ENCODE results near the gene NPHP4.
"Not testable (repeated sequence)": the region's sequence is repeated elsewhere in the genome, so short reads cannot be mapped to it uniquely, and the experiment has no call there.

NPHP4 gene

DNA sequence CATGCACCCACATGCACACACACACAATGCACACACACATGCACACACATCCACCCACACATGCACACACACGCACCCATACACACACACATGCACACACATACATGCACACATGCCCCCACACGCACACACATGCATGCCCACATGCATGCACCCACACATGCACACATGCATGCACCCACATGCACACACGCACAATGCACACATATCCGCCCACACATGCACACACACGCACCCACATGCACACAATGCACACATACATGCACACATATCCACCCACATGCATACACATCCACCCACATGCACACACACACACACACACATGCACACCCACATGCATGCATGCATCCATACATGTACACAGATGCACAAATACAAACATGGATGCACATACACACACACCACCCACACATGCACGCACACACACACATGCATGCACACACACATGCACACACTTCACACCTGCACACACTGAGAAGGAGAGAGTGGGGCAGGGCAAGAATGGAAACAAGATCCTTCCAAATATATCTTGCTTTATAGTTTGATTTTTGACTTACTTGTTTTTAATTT, 123.2 kb downstream of the NPHP4 start:
- no peak for DNase-seq

DNA sequence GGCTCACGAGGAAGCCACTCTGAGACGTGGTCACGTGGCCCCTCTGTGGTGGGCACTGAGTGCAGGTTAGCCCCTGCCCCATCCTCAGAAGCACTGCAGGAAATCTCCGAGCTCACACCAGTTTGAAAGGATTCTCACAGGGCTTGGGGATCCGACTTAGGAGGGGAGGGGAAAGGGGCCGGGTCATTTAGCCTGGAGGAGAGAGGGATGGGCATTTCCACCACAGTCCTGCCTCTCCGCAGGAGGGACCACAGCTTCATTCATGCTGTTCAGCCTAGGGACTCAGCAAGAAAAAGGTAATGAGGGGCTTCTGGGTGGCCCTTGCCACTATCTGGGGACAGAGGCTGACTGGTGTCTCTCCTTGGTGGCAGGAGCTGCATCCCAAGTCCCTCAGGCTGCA, 126.5 kb downstream of the NPHP4 start:
- no peak for DNase-seq

DNA sequence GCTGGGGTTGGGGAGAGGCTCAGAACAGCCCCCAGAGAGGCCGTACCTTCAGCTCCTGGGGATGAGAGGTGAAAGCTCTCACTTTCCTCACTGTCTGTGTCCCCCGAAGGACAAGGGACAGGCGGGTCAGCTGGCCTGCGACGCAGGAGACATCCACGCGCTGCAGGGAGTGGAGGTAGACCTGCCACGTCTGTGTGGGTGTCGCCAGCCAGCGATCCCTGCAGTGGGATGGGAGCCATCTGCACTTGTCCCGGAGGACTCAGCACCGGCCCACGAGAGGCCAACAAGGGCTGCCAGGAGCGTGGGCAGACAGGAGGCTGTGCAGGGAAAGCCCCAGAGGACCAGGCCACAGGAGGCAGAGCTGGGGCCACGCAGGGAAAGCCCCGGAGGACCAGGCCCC, 127.2 kb downstream of the NPHP4 start:
- no peak for DNase-seq

DNA sequence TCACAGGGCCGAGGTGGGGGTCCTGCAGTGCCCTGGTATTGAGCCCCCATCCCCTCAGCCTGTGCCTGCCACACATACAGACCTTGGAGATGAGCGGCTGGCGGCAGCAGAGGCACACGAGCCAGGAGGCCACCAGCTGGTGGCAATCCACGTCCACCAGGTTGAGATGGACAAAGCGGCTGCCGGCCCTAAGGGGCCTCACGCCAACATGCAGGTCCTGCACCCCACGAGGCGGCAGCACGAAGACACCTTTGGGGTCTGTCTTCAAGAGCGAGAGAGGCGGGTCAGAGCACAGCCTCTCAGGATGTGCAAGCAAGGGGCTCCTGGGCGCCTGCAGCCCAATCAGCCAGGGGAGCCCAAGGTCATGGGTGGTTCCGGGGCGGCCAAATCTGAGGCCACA, 128.0 kb downstream of the NPHP4 start:
- no peak for DNase-seq

DNA sequence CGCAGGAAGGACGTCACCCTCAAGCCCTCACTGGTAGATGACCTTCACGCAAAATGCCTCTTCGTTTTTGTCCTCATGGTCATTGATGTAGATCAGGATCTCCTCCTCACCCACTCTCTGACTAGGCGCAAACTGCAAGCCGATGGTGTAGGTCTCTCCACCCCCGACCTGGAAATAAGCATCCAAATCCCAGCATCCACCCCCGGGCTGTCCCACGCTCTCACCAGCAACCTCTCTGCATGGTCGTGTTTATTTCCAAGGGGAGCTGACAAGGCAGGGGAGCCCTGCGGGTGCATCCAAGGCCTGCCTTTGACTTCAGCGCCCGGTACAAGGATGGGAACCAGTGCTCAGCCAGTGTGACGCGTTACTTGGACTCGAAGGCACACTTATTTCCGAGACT, 129.0 kb downstream of the NPHP4 start:
- no peak for DNase-seq

DNA sequence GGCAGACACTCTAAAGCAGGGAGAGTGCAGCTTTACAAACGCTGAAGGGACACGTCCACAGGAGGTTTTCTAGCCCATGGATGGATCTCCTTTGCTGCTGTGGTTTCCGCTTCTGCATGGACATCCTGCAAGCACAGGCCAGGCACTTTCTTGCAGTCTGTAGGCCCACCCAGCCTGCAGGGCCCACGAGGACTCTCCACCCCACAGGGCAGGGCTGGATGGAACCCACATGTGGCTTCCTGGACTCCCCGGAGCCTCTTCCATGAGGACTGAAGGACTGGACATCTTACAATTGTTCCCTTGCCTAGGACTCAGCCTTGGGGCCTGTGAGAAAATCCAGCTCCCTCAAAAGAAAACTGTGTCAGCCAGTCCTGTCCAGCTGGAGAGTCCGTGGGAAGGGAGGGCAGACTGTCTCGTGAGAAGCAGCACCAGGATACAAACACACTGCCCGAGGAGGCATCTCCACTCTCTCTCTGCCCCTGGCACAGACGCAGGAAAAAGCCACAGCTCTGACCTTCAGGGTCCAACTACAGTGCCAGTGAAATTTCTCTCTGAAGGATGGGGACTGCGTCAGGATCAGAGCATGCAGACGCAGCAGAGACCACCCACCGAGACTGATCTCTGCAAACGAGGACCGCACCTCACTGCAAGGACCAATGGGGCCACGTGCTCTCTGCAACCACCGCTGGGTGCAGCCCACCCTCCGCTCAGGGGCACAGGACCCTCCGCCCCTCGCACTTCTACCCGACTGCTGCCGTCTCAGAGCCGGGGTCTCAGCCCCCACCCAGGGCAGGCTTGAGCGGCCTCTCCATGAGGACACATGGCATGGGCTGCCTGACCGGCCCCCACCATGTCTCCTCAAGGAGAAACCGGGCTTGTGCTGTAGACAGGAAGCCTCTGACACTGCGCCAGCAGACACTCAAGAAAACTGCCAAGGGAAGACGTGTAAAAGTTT, 130.1 kb downstream of the NPHP4 start:
- DNase-seq, result no peak

DNA sequence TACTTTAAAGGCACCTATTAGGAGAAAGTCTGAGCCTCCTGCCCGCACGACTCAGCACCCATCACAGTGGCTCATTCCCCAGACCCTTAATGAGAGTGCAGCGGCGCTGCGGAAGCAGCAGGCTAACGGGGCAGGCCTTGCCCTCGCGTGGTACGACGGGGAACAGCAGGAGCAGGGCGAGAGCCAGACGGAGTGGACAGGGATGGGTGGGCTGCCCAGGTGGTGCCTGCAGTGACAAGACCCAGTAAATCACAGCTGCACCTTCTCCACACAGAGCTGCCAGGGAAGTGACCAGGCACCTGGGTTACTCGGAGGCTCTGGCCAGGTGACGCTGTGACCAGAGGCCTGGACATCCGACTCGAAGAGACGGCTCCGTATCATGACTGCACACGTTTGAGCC, 131.9 kb downstream of the NPHP4 start:
- DNase-seq, result no peak

DNA sequence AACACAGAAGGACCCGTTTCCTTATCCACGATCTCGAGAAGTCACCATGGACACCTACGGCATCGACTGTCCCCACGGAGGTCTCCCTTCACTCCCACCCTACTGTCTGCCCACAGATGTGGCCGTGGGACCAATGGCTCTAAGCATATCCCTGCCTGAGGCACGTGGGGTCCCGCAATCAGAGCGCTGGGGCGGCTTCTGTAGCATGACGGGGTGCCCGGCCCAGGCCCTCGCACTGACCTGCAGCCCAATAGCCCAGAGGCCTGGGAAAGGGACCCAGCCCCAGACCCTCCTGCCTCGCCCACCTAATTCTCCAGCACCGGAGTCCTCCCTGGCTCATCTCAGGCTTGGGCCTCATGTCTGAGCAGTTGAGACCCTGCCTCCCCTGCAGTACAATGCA, 132.5 kb downstream of the NPHP4 start:
- no peak for DNase-seq

DNA sequence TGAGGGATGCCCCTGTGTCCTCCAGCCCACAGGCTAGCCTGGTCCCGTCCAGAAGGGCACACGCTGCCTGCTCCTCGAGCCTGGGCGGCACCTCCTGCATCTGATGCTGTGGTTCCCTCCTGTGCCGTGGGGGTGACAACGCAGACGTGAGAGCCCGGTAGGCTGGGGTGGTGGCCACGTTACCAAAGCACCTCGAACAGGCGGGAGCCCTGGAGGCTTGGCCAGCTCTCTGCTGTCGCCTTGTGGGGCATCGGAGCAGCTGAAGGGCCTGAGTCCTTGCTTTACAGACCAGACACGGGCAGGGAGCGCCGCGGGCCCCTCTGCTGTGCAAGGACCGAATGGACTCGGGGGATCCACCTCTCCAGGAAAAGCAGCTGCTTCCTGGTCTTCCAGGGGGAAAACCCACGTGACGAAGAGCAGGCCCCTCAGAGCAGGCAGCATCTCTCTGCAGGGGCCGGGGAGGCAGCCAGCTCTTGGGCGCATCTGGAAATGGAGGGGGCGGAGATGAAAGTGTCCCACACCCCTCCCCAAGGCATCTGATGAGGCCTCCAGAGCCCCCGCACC, 133.3 kb downstream of the NPHP4 start:
- DNase-seq, result no peak

DNA sequence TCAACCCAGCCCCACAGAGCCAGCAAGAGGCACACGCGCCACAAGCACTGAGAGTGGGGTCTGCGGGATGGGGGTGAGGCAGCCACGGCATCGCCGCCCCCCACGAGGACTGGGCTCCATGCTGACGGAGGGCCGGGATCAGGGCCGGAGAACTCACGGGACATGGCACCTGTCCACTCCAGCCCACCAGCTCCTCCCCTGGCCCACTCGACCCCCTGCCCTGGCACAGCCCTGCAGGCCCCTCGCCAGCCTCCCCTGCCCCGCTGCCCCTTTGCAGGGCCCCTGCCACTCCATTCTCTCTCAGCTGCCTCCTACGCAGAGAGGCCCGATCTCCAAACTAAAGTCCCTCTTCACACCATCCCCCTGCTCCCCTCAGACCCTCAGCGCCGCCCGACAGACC, 134.0 kb downstream of the NPHP4 start:
- no peak for DNase-seq

DNA sequence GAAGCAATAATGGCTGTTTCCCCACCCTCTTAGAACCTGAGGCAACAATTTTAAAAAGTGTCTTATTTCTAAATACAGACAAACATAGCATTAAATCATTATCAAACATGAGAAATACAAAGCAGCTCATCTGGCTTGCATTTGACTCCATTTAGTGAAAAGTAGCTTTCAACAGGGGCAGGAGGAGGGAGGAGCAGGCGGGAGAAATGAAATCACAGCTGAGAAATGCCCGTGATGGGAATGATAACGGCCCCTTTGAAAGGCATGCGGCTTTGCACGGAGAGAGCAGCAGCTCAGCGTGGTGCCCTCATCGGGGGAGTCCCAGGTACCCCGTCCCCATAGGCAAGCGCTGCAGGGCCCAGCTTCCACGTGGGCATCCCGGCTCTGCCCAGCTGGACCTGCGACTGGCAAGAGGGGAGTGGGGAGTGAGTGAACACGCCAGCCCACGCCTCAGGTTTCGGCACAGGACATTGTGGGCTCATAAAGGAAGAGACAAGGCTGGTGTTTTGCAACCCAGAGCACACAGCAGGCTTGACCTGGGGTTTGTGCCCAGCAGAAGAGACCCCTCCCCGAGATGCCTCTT, 134.6 kb downstream of the NPHP4 start:
- no peak for DNase-seq

DNA sequence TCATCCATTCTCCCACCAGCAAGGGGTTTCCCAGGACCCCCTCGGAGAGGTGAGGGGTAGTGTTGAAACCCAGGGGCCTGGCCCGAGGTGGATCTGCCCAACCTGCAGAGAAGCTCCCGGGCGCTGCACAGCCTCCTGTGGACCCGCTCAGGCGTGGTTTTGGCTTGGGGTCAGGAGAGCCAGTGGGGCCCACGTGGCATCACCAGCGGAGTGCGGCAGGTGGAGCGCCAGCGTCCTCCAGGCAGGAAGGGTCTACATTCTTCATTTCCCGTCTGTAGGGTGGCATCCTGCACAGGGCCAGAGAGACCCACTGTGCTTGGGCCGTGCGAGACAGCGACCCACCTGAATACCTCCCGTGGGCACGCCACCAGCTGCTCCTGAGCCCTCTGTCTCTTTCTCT, 135.2 kb downstream of the NPHP4 start:
- no peak for DNase-seq

DNA sequence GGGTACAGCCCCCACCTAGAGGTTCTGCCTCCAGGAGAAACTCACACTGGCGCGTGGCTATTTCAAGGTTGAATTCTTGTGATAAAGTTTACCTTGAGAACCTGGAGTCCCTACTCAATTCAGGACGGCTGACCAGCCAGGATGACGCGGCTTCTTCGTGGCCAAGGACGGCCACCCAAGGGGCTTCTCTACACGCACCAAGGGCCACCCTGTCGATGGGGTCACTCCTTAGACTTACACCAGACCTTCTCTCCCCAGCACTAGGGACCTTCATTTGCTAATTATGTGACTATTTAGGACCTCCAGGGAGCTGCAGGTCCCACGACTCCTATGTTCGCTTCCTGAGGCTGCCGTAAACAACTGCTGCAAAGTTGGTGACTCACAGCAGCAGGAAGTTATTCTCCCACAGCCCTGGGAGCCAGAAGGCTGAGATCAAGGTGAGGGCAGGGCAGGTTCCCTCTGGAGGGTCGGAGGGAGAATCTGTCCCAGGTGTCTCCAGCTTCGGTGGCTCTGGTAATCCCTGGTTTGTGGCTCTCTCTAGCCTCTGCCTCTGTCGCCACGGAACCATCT, 135.9 kb downstream of the NPHP4 start:
- no peak for DNase-seq

DNA sequence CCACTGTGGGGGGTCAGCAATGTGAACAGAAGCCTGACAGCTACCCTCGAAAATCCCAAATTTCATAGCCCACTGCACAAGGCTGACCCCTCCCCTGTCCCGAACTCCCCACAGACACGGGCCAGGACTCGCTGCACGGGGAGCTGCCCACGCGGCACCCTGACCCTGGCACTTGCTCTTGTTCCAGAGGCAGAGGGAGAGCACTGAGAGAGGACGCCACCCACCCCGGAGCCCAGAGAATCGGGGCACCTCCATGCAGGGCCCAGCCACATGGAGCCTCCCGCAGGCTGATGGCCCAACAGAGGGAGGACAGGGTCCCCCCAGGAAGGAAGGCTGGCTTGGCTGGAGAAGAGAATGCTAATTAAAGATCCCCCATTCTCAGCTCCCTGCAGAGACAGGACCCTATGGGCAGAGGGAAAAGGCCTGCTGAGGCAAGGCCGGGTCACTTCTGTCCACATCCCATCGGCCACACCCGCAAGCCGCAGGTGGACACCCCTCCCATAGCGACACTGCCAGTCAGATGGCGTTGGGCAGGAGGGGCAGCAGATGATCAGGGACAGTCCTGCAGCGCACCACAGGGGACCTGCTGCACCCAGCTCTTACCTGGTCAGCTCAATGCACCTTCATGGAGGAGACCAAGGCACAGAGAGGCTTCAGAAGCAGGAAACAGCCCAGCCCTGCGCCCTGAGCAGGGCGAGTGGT, 136.9 kb downstream of the NPHP4 start:
- DNase-seq, result no peak

DNA sequence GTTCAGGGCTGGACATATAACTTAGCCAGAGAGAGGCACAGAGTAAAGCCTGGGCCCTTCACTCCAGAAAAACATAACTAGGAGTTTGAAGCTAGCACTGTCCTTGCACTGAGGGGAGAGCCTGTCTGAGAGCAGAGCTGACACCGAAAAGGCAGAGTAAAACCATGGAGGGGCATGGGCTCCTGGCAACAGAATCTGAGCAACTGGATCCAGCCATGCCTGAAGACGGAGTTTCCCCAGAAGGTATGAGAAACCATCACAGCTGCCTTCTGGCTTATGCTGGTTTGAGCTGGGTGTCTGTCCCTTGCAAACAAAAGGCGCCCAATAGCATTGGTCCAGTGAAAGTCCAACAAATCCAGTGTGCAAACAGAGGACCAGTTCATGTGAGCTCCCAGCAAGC, 137.5 kb downstream of the NPHP4 start:
- no peak for DNase-seq

DNA sequence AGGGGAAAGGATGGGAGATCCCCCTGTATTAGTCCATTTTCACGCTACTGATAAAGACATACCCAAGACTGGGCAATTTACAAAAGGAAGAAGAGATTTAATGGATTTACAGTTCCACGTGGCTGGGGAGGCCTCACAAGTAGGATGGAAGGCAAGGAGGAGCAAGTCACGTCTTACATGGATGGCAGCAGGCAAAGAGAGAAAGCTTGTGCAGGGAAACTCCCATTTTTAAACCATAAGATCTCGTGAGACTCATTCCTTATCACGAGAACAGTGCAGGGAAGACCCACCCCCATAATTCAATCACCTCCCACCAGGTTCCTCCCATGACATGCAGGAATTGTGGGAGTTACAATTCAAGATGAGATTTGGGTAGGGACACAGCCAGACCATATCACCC, 138.4 kb downstream of the NPHP4 start:
- DNase-seq, result not testable (repeated sequence)

DNA sequence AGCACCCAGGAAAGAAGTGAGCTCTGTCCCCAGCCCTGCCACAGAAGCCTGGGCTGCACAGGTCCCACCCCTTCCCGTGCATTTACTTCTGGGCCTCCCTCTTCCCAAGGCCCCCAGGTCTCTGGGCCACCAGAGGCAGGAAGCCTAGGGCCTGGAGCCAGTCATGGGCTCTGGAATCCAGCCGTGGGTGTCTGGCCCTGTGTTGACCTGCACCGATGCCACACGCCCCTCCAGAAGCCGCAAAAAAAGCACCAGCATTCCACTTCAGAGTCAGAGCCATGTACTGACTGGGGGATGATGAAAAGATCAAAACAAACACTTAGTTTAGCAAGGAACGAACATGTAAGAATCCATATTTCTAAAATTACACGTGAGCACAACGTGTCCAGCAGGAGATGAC, 141.7 kb downstream of the NPHP4 start:
- DNase-seq, result no peak

DNA sequence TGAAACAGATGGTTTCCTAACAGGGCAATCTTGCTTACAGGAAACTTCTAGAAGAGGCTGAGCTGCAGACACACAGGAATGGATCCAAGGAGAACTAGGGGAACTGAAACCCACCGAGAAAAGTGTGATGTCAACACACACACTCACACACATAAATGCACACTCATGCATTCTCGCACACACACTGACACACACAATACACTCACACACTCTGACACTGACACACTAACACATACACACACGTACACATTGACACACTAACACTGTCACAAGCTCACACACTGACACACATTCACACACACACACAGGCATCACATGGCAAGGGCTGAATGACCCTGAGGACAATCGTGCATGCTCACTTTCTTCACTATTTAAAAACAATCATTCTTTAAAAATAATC, 142.7 kb downstream of the NPHP4 start:
- DNase-seq, result no peak

DNA sequence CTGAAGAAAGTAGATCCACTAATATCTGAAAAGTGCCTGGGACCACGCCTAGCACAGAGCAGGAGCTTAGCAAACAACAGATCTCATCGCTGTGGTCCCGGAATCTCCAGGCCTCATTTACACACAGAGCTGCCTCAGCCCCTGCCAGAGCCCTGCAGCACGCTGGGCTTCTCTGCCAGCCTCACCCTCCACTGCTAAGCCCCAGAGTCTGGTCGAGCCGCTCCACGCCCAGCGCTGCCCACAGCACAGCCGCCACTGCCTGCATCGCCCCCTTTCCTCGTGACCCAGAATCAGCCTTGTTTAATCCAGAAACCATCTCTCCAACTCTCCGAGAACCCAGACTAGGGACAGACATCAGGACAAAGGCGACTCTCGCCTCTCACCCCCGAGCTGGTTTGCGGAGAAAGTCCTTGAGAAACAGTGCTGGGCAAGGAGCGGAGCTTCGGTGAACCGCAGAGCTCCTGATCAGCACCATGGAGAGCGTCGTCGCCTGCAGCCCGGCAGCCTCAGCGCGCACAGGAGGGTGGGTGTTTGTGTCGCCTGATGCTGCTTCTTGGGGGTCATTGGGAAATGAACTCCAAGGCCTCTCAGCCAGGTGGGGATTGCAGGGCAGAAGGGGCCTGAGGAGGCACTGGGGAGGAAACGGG, 145.1 kb downstream of the NPHP4 start:
- no peak for DNase-seq

DNA sequence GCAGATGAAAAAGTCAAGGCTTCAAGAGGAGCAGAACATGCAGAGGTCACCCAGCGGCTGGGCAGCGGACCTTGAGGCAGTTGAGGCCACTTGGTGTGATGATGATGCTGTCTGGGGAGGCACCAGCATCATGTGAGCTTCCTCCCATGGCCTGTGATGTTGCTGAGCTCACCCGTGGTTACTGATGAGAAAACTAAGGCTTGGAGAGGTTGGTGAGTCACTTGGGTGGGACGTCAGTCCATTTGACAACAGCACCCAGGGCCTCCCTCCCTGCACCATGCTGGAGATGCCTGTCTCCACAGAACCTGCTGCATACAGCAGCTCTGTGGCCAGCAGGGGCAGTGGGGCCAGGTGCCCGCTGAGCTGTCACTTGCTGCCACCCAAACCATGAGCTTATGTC, 146.8 kb downstream of the NPHP4 start:
- no peak for DNase-seq

DNA sequence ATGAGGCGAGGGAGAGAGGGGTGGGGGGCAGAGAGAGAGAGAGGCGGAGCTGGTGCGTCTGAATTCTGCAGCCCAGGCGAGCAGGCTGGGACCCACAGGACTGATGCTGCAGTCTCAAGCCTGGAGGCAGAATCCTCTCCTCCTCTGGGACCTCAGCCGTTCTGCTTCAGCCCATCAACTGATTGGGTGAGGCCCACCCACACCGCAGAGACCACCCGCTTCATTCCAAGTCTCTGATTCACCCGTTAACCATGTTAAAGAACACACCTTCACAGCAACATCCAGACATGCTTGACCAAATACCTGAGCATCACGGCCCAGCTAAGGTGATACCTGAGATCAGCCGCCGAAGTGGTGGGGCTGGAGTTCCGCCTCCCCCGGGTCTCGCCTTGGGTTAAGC, 147.8 kb downstream of the NPHP4 start:
- DNase-seq, result no peak

DNA sequence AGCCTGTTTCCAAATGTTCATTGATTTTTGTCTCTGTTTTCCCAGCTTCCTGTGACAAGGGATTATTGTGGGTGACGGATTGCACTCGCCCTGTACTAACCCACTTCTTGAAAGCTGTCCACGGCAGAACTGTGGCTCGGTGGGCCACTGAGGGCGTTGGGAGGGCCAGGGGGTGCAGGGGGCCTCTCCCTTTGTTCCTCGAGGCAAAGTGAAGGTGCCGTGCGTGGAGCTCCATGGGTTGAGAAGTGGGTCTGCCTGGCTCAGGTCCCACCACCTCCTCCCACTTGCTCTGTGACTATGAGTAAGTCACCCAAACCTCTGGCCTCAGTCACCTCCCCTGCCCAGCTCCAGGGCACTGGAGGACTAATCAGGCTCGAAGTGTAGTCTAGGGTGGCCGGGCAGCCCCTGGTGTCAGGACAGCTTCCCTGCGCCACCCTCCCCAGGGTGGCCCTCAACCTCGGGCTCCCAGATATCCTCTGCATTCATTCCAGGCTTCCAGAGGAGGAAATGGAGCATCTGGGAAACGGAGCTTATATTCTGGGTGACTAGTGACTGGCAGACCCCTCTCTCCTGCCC, 148.6 kb downstream of the NPHP4 start:
- no peak for DNase-seq

Measured in NCI-H146 (cell line).